Endothelial cell (in vitro differentiated cells): ENCODE results near the gene CLASRP. TPM values are rescaled to one million over a fixed set of nuclear protein-coding genes. Genes with fewer than 3 reads are reported as not detected.

Experiments used
- DNase-seq: peaks from one replicate; pipeline ENCODE4 v3.0.0; 2021; ENCODE audit warnings: low spot score
- H3K27ac Mint-ChIP-seq: one replicate; pipeline ENCODE4 v1.8.0; 2021; ENCODE audit warnings: mixed read lengths, inconsistent platforms; ENCODE audit not compliant: unreplicated experiment
- H3K27me3 Mint-ChIP-seq: one replicate; pipeline ENCODE4 v1.8.0; 2021; ENCODE audit warnings: mild to moderate bottlenecking, moderate library complexity, mixed read lengths, inconsistent platforms; ENCODE audit not compliant: unreplicated experiment
- H3K36me3 Mint-ChIP-seq: one replicate; pipeline ENCODE4 v1.8.0; 2021; ENCODE audit warnings: mild to moderate bottlenecking, low read depth, mixed read lengths, inconsistent platforms; ENCODE audit not compliant: unreplicated experiment
- H3K4me1 Mint-ChIP-seq: one replicate; pipeline ENCODE4 v1.8.0; 2021; ENCODE audit warnings: mild to moderate bottlenecking, mixed read lengths, inconsistent platforms; ENCODE audit not compliant: unreplicated experiment
- H3K4me3 Mint-ChIP-seq: one replicate; pipeline ENCODE4 v1.8.0; 2021; ENCODE audit warnings: mild to moderate bottlenecking, mixed read lengths, inconsistent platforms; ENCODE audit not compliant: unreplicated experiment
- H3K9me3 Mint-ChIP-seq: one replicate; pipeline ENCODE4 v1.8.0; 2021; ENCODE audit warnings: mixed read lengths, inconsistent platforms; ENCODE audit not compliant: unreplicated experiment
- CTCF ChIP-seq: fragments of 200-600 bp; sonication (generic); IDR thresholded peaks from one replicate; pipeline ENCODE4 v1.5.0; 2021; ENCODE audit warnings: antibody characterized with exemption; ENCODE audit not compliant: unreplicated experiment
- long read RNA-seq: library from polyadenylated mRNA; unstranded; transcript quantifications from one replicate; pipeline ENCODE4 v2.0.0, GENCODE V29; 2020; ENCODE audit not compliant: unreplicated experiment
- total RNA-seq: library from RNA; stranded (reverse); fragmentation: NEBNext Ultra II Directional; extraction: Animal tissue kit (Norgen Biotek cat#: 25700); gene quantifications from one replicate; pipeline ENCODE4 v1.2.1, GENCODE V29; 2021; ENCODE audit not compliant: unreplicated experiment

Gene CLASRP, protein sequence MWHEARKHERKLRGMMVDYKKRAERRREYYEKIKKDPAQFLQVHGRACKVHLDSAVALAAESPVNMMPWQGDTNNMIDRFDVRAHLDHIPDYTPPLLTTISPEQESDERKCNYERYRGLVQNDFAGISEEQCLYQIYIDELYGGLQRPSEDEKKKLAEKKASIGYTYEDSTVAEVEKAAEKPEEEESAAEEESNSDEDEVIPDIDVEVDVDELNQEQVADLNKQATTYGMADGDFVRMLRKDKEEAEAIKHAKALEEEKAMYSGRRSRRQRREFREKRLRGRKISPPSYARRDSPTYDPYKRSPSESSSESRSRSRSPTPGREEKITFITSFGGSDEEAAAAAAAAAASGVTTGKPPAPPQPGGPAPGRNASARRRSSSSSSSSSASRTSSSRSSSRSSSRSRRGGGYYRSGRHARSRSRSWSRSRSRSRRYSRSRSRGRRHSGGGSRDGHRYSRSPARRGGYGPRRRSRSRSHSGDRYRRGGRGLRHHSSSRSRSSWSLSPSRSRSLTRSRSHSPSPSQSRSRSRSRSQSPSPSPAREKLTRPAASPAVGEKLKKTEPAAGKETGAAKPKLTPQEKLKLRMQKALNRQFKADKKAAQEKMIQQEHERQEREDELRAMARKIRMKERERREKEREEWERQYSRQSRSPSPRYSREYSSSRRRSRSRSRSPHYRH
- 72.2 TPM for total RNA-seq
- long read RNA-seq, partial matches to known transcripts = 1 of 6 reads
- long read RNA-seq, other reads (novel, unspliced or antisense) = 3 of 6 reads

- TF ChIP-seq CTCF = no peak
- Mint-ChIP-seq H3K36me3 (peaks cover 22% of the 10 kb centered on the region), H3K4me3 (peak within 1 kb of the TSS; percentile 100), H3K9me3 (no peaks in the 10 kb centered on the region), H3K4me1 (peaks cover 14% of the 10 kb centered on the region), H3K27me3 (peaks cover 10% of the 10 kb centered on the region), H3K27ac (peak within 1 kb of the TSS; percentile 99)
- peak; percentile 93 for DNase-seq
These were observed at the start of gene CLASRP for GRCh38 chr19:45038931-45039893. TSS of gene CLASRP (plus strand) at chr19:45039045. CDS start at chr19:45040213, 1,168 bp downstream.

GRCh38 chr19:44990459-44990858, 48.4 kb upstream of the CLASRP start:
- H3K9me3 Mint-ChIP-seq = no peaks in the 10 kb centered on the region
- no peak for TF ChIP-seq CTCF
- DNase-seq = no peak
- H3K4me1 Mint-ChIP-seq = no peaks in the 10 kb centered on the region
- H3K27me3 Mint-ChIP-seq = peaks cover 10% of the 10 kb centered on the region
- no peak overlapping the region for H3K4me3 Mint-ChIP-seq
- peaks cover 36% of the 10 kb centered on the region for H3K36me3 Mint-ChIP-seq
- no peak overlapping the region for H3K27ac Mint-ChIP-seq

DNA sequence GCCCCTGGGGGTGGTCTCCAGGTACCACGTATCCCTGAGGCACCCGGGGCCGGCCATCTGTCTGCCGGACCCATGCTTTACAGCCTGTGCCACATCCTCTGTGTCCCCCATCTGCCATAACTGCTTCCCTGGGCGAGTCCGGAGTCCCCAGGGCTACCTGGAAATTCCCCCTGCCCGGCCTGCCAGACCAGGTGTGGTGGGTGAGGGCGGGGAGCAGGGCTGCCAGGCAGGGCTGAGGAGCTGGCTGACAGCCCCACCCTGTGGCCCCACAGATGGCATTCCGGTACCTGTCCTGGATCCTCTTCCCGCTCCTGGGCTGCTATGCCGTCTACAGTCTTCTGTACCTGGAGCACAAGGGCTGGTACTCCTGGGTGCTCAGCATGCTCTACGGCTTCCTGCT, 47.9 kb upstream of the CLASRP start:
- H3K9me3 Mint-ChIP-seq = no peaks in the 10 kb centered on the region
- H3K27ac Mint-ChIP-seq = no peak overlapping the region
- TF ChIP-seq CTCF = no peak
- H3K27me3 Mint-ChIP-seq = peaks cover 9% of the 10 kb centered on the region
- no peaks in the 10 kb centered on the region for H3K4me1 Mint-ChIP-seq
- DNase-seq = no peak
- H3K36me3 Mint-ChIP-seq = peaks cover 32% of the 10 kb centered on the region
- no peak overlapping the region for H3K4me3 Mint-ChIP-seq

- no peaks in the 10 kb centered on the region for H3K9me3 Mint-ChIP-seq
- H3K4me3 Mint-ChIP-seq = no peak overlapping the region
- DNase-seq = no peak
- H3K27ac Mint-ChIP-seq = no peak overlapping the region
- peaks cover 7% of the 10 kb centered on the region for H3K27me3 Mint-ChIP-seq
- no peaks in the 10 kb centered on the region for H3K4me1 Mint-ChIP-seq
- TF ChIP-seq CTCF = no peak
- H3K36me3 Mint-ChIP-seq = peaks cover 19% of the 10 kb centered on the region
These were observed 46.3 kb upstream of the CLASRP start for GRCh38 chr19:44992336-44993163.
